HTERT RPE-1 (cell line): ENCODE results near the gene IL12RB2.

Experiments used
- in situ Hi-C: fragments of 300-500 bp; cut with MboI; formaldehyde crosslinking; loops from 4 replicates; pipeline ENCODE4 v1.14.3; 2020; ENCODE audit warnings: low sequenced_read_pairs

The IL12RB2 gene

DNA sequence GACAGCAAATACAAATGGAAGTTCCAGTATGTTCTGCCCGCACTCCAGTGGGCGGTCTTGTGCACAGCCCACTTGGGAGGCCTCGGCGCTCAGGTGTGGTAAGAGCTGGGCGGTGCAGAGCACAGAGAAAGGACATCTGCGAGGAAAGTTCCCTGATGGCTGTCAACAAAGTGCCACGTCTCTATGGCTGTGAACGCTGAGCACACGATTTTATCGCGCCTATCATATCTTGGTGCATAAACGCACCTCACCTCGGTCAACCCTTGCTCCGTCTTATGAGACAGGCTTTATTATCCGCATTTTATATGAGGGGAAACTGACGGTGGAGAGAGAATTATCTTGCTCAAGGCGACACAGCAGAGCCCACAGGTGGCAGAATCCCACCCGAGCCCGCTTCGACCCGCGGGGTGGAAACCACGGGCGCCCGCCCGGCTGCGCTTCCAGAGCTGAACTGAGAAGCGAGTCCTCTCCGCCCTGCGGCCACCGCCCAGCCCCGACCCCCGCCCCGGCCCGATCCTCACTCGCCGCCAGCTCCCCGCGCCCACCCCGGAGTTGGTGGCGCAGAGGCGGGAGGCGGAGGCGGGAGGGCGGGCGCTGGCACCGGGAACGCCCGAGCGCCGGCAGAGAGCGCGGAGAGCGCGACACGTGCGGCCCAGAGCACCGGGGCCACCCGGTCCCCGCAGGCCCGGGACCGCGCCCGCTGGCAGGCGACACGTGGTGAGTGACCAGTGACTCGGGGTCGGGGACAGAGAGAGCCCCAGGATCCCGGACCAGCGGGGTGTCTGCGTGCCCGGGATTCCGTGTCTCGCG lies at the start of gene IL12RB2:
Gene IL12RB2 (plus strand): TSS at position 623 of the 810 bp plus-strand sequence. CDS start 12,496 bp downstream, outside the sequence.
- in situ Hi-C loops: no loop called here

- in situ Hi-C loops: no loop called here
These were observed 46.0 kb upstream of the IL12RB2 start for GRCh38 chr1:67261680-67262079.

GRCh38 chr1:67262735-67263134 lies 44.9 kb upstream of the IL12RB2 start:
- in situ Hi-C loops: no loop called here

DNA sequence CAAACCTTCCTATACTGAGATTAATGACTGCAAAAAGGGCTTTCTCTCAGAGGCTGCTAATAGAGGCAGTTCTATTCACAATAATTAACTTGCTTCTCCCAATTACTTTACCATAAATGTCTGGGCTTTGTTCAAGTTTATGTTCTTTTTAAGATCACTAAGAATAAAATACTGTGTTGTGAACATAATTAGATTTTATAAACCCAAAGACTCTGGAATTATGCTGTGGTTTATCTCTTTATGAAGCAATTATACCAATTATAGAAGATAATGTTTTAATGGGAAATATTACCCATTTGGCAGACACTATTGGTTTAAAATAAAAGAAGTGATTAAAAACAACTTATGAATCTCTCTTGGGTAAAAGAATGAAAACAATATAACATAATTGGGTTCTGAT lies 43.5 kb upstream of the IL12RB2 start:
- in situ Hi-C loops: no loop called here

GRCh38 chr1:67264899-67265298 lies 42.8 kb upstream of the IL12RB2 start:
- in situ Hi-C loops: no loop called here

- in situ Hi-C loops: no loop called here
These were observed 38.6 kb upstream of the IL12RB2 start for GRCh38 chr1:67269061-67269460.

GRCh38 chr1:67270541-67270940 lies 37.1 kb upstream of the IL12RB2 start:
- in situ Hi-C loops: no loop called here

DNA sequence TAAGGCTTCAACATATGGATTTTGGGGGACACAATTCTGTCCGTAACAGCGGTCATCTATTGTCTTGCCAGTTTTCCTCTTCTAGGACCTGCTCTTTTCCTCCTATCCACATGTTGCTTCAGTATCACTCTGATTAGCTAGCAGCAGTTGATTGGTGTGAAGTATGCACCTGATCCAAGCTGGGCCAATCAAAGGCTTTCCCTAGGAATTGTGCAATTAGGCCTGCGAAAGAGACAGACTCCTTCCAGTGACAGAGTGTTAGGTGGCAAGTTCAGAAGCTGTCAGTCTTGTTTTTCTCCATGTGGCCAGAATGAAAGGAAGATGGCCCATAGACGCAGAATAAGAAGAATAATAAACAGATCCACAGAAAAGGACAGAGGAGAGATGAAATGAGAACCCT lies 34.1 kb upstream of the IL12RB2 start:
- in situ Hi-C loops: no loop called here

- in situ Hi-C loops: no loop called here
These were observed 32.9 kb upstream of the IL12RB2 start for GRCh38 chr1:67274623-67275325.

DNA sequence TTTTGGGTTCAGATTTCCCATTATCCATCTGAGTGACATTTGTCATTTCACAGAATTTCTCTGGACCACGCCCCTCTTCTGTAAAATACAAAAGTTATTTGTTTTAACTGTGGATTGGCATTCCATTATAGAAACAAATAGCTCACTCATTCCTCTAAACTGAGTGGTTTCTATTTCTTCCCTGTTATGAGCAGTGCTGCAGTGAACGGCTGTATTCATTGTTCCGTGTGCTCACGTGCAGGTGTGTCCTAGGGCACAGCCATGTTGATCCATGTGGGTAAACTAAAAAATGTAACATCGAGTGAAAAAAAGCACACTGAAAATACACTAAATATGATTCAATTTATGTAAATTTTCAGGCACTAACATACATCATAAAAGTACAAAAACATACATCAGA lies 27.0 kb upstream of the IL12RB2 start:
- in situ Hi-C loops: no loop called here

DNA sequence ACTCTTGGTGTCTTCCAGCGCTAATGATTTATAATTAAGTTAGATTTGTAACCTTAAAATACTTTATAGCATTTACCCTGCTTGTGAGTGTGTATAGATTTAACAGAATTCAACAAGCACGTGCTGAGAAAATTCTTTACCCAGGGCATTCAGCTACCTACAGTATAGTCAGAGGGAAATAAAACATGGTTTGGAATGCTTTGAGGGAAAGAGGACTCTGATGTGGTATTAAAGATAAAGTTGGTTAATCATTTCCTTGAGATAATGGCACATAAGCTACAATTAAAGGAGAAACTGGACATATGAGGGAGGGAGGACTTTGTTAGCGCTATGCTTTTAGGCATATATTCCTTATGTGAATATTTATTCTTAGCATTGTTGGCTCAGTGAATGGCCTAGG lies 26.4 kb upstream of the IL12RB2 start:
- in situ Hi-C loops: no loop called here

GRCh38 chr1:67285780-67286488 lies 21.7 kb upstream of the IL12RB2 start:
- in situ Hi-C loops: no loop called here

GRCh38 chr1:67290236-67290635 lies 17.4 kb upstream of the IL12RB2 start:
- in situ Hi-C loops: no loop called here

DNA sequence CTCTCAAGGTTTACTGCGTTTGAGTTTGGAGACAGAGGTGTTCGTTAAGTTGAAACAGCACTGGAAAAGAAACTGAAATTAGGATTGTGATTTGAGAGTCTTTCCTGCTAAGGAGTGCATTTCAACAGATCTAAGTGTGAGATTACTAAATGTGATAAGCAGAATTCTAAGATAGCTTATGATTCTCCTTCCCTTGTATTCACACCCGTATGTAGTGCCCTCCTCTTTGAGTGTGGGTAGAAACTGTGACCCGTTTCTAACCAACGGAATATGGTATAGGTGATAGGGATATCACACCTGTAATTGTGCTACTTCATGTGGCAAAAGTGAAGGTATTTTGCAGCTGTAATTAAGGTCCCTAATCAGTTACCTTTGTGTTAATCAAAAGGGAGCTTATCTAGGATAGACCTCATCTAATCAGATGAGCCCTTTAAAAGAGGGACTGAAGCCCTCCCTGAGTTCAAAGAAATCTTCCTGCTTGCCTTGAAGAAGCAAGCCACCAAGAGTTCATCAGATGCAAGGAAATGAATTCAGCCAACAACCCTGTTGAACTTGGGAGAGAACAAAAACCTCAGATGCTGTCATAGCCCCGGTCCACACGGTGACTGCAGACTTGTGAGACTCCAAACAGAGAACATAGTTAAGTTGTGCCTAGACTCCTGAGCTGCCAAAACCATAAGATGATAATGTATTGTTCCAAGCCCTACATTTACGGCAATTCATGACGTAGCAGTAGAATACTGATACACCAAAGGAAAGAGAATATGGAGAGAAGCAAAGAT lies 12.6 kb upstream of the IL12RB2 start:
- in situ Hi-C loops: no loop called here

DNA sequence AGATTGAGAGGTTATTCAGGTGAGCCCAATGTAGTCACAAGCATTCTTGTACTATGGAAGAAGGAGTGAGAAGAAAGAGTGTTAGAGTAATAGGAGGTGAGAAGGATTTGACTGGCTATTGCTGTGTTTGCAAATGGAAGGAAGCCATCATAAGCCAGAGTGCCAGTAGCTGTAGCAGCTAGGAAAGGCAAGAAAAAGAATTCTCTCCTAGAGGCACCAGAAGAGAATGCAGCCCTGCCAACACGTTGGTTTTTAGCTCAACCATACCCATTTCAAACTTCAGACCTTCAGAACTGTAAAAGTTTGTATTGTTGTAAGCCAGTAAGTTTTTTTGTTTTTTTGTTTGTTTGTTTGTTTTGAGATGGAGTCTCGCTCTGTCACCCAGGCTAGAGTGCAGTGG lies 8.9 kb upstream of the IL12RB2 start:
- in situ Hi-C loops: no loop called here

DNA sequence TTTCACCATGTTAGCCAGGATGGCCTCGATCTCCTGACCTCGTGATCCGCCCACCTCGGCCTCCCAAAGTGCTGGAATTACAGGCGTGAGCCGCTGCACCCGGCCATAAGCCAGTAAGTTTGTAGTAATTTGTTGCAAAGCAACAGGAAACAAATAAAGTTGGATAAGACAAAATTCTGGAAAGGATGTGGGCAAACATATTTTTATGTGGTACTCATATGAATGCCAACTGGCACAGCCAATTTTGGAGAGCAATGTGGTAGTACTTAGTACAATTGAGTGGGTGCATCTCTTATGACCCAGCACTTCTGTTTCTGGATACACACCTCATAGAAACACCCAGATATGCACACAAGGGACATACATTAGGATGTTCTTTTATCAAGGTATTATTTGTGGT lies 8.4 kb upstream of the IL12RB2 start:
- in situ Hi-C loops: no loop called here

GRCh38 chr1:67300561-67300960 lies 7.1 kb upstream of the IL12RB2 start:
- in situ Hi-C loops: no loop called here

DNA sequence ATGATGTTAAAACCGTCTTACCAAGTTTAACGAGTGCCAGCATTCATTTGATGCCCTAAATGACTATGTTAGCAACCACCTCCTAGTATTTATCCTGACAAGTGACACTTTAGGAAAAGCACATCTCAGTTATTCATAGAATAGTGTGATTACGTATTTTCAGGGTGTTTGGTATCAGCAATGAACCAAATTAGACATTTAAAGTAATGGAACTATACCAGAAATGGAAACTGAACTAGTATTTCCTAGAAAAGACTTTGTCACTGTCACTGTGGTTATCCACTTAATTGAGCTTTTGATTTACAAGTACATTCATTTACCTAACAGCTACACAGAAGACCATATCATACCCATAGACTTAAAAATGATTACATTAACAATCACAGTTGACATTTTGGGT lies 3.6 kb upstream of the IL12RB2 start:
- in situ Hi-C loops: no loop called here

DNA sequence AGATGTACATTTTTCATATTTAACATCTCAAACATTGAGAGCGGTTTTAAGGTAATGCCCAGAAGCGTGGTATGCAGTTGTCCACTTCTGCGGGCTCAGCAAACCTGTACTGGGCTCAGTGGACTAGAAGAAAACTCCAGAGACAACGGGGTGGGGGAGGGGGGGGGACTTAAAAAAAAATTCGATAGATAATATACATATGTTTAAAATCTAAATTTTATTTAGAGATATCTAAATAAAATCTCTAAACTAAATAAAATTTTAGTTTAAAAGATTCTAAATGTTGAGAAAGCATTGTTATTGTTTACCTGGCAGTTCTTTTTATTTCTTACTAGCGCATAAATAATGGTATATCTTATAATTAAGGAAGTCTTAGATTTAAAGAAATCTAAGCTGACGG lies 1.1 kb upstream of the IL12RB2 start:
- in situ Hi-C loops: no loop called here

DNA sequence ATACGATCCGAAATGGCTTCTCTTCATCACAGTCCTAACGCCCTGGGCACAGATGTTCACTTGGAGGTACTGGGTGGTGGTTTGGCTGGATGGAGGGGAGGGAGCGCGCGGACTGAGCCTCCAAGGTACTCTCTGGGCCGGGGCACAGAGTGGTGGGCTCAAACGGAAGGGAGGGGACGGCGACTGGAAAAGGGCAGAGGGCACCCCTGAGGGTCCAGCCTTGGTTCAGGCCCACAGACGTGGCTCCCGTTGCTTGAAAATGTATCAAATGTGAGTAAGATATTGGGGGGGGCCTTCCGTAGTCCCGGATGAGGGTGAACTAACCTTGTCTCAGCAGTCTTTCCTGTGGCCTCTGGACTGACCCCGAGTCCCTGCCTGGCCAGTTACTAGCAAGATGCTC lies 463 bp downstream of the IL12RB2 start:
- in situ Hi-C loops: no loop called here

GRCh38 chr1:67312615-67313014 lies 4.9 kb downstream of the IL12RB2 start:
- in situ Hi-C loops: no loop called here
